T-helper 17 cell (primary cell): ENCODE measurements around the gene LIX1L. TPM values are rescaled to one million over a fixed set of nuclear protein-coding genes. Genes with fewer than 3 reads are reported as not detected.

ENCODE experiments used
- ATAC-seq: fragments of 150-1000 bp; cut with Tn5 transposase; 2 replicates; pipeline ENCODE4 v1.10.0; 2021; ENCODE audit warnings: mild to moderate bottlenecking, moderate library complexity
- DNase-seq, 3 donors: peaks; one replicate each; pipeline versions ENCODE4 v3.0.0 to v3.0.0-alpha.2; 2020 to 2021
- H3K9me3 ChIP-seq: one replicate; pipeline ENCODE4 v1.7.0; 2013; ENCODE audit warnings: low read length, mild to moderate bottlenecking; ENCODE audit not compliant: control insufficient read depth, poor library complexity, severe bottlenecking
- H3K27ac Mint-ChIP-seq: one replicate; pipeline ENCODE4 v1.8.0; 2022; ENCODE audit warnings: mild to moderate bottlenecking, moderate library complexity, mixed read lengths
- H3K27me3 Mint-ChIP-seq: one replicate; pipeline ENCODE4 v1.8.0; 2022; ENCODE audit warnings: mixed read lengths
- H3K36me3 Mint-ChIP-seq: one replicate; pipeline ENCODE4 v1.8.0; 2022; ENCODE audit warnings: low read depth, mixed read lengths
- H3K4me1 Mint-ChIP-seq: one replicate; pipeline ENCODE4 v1.8.0; 2022; ENCODE audit warnings: mild to moderate bottlenecking, mixed read lengths
- H3K4me3 Mint-ChIP-seq: one replicate; pipeline ENCODE4 v1.8.0; 2022; ENCODE audit warnings: mild to moderate bottlenecking, moderate library complexity, mixed read lengths
- total RNA-seq, 4 donors: library from RNA in 2 of 4; stranded (reverse) in 2 of 4; gene quantifications; one replicate each; pipeline ENCODE4 v1.2.3 and lab custom pipeline; 2022 to 2026

The LIX1L gene
- total RNA-seq (10 to 100 TPM; 36.6 to 44.1 TPM), total RNA-seq (lab: John Stamatoyannopoulos, UW) (59.8 to 65.0 reads per million in 2 donors)

GRCh38 chr1:145957443-145958319, at the start of gene LIX1L:
Gene LIX1L, minus strand, starts transcription at chr1:145958017. Its CDS starts 90 bp downstream, at chr1:145957927.
- H3K9me3 ChIP-seq, result no peaks in the 10 kb centered on the region
- ATAC-seq (peak; percentile 91), DNase-seq (peak; percentile 88 to 92 (median 88))
- Mint-ChIP-seq H3K27ac (peak within 1 kb of the TSS; percentile 98), H3K4me1 (peaks cover 70% of the 10 kb centered on the region), H3K4me3 (peak within 1 kb of the TSS; percentile 99), H3K36me3 (peaks cover 6% of the 10 kb centered on the region), H3K27me3 (no peaks in the 10 kb centered on the region)

GRCh38 chr1:146001709-146002108, 43.9 kb upstream of the LIX1L start:
- H3K9me3 ChIP-seq, result no peaks in the 10 kb centered on the region
- peaks cover 64% of the 10 kb centered on the region for H3K4me1 Mint-ChIP-seq
- no peaks in the 10 kb centered on the region for H3K27me3 Mint-ChIP-seq
- DNase-seq (no peak), ATAC-seq (no peak)
- peak overlapping the region; percentile 41 for H3K4me3 Mint-ChIP-seq
- peaks cover 5% of the 10 kb centered on the region for H3K36me3 Mint-ChIP-seq
- H3K27ac Mint-ChIP-seq, result peak overlapping the region; percentile 97

GRCh38 chr1:145999321-146000024, 41.7 kb upstream of the LIX1L start:
- DNase-seq (no peak), ATAC-seq (peak; percentile 62)
- H3K36me3 Mint-ChIP-seq, result peaks cover 15% of the 10 kb centered on the region
- no peaks in the 10 kb centered on the region for H3K27me3 Mint-ChIP-seq
- peak overlapping the region; percentile 97 for H3K27ac Mint-ChIP-seq
- H3K4me1 Mint-ChIP-seq, result peaks cover 55% of the 10 kb centered on the region
- H3K9me3 ChIP-seq, result no peaks in the 10 kb centered on the region
- H3K4me3 Mint-ChIP-seq, result peak overlapping the region; percentile 99

GRCh38 chr1:145997718-145998023, 39.9 kb upstream of the LIX1L start:
- no peak for ATAC-seq
- no peak for DNase-seq
- Mint-ChIP-seq H3K4me3 (peak overlapping the region; percentile 99), H3K4me1 (peaks cover 63% of the 10 kb centered on the region), H3K27ac (peak overlapping the region; percentile 97), H3K36me3 (peaks cover 24% of the 10 kb centered on the region), H3K27me3 (no peaks in the 10 kb centered on the region)
- no peaks in the 10 kb centered on the region for H3K9me3 ChIP-seq

- Mint-ChIP-seq H3K27me3 (no peaks in the 10 kb centered on the region), H3K4me1 (peaks cover 66% of the 10 kb centered on the region), H3K4me3 (peak overlapping the region; percentile 99), H3K27ac (peak overlapping the region; percentile 97), H3K36me3 (peaks cover 25% of the 10 kb centered on the region)
- DNase-seq (peak in 2 of 3 donors; percentile 21 to 46), ATAC-seq (peak; percentile 65)
- no peaks in the 10 kb centered on the region for H3K9me3 ChIP-seq
These were observed 39.4 kb upstream of the LIX1L start for GRCh38 chr1:145997016-145997717.

GRCh38 chr1:145996433-145997015, 38.7 kb upstream of the LIX1L start, which contains the start of gene TXNIP:
Gene TXNIP, minus strand, starts transcription at chr1:145996579. Its CDS starts 313 bp downstream, at chr1:145996266.
- H3K9me3 ChIP-seq, result no peaks in the 10 kb centered on the region
- H3K27me3 Mint-ChIP-seq, result no peaks in the 10 kb centered on the region
- peak within 1 kb of the TSS; percentile 97 for H3K27ac Mint-ChIP-seq
- H3K4me1 Mint-ChIP-seq, result peaks cover 65% of the 10 kb centered on the region
- peak; percentile 85 for ATAC-seq
- DNase-seq, result peak; percentile 70 to 83 (median 79)
- H3K36me3 Mint-ChIP-seq, result peaks cover 25% of the 10 kb centered on the region
- H3K4me3 Mint-ChIP-seq, result peak within 1 kb of the TSS; percentile 99

GRCh38 chr1:145995964-145996432, 38.2 kb upstream of the LIX1L start:
- Mint-ChIP-seq H3K4me1 (peaks cover 65% of the 10 kb centered on the region), H3K36me3 (peaks cover 25% of the 10 kb centered on the region)

GRCh38 chr1:145995148-145995881, 37.5 kb upstream of the LIX1L start:
- no peaks in the 10 kb centered on the region for H3K9me3 ChIP-seq
- DNase-seq (no peak), ATAC-seq (no peak)
- Mint-ChIP-seq H3K27ac (peak overlapping the region; percentile 97), H3K27me3 (no peaks in the 10 kb centered on the region), H3K4me1 (peaks cover 67% of the 10 kb centered on the region), H3K36me3 (peaks cover 25% of the 10 kb centered on the region), H3K4me3 (peak overlapping the region; percentile 99)

More at GRCh38 chr1:145995964-145996432, 38.2 kb upstream of the LIX1L start:
- no peak for ATAC-seq
- H3K27me3 Mint-ChIP-seq, result no peaks in the 10 kb centered on the region
- DNase-seq, result no peak
- peak overlapping the region; percentile 99 for H3K4me3 Mint-ChIP-seq
- H3K27ac Mint-ChIP-seq, result peak overlapping the region; percentile 97
- H3K9me3 ChIP-seq, result no peaks in the 10 kb centered on the region

GRCh38 chr1:145994391-145995120, 36.7 kb upstream of the LIX1L start:
- ATAC-seq (no peak), DNase-seq (no peak)
- no peaks in the 10 kb centered on the region for H3K9me3 ChIP-seq
- peaks cover 63% of the 10 kb centered on the region for H3K4me1 Mint-ChIP-seq
- H3K36me3 Mint-ChIP-seq, result peaks cover 25% of the 10 kb centered on the region
- peak overlapping the region; percentile 99 for H3K4me3 Mint-ChIP-seq
- H3K27me3 Mint-ChIP-seq, result no peaks in the 10 kb centered on the region
- H3K27ac Mint-ChIP-seq, result peak overlapping the region; percentile 97

GRCh38 chr1:145993618-145994390, 36.0 kb upstream of the LIX1L start:
- DNase-seq (no peak), ATAC-seq (no peak)

GRCh38 chr1:145992958-145993617, 35.3 kb upstream of the LIX1L start:
- Mint-ChIP-seq H3K4me3 (peak overlapping the region; percentile 99), H3K27ac (peak overlapping the region; percentile 97), H3K36me3 (peaks cover 25% of the 10 kb centered on the region)

More at GRCh38 chr1:145993618-145994390, 36.0 kb upstream of the LIX1L start:
- peak overlapping the region; percentile 97 for H3K27ac Mint-ChIP-seq
- peaks cover 62% of the 10 kb centered on the region for H3K4me1 Mint-ChIP-seq
- H3K9me3 ChIP-seq, result no peaks in the 10 kb centered on the region
- H3K27me3 Mint-ChIP-seq, result no peaks in the 10 kb centered on the region
- peak overlapping the region; percentile 99 for H3K4me3 Mint-ChIP-seq
- peaks cover 25% of the 10 kb centered on the region for H3K36me3 Mint-ChIP-seq

More at GRCh38 chr1:145992958-145993617, 35.3 kb upstream of the LIX1L start:
- ATAC-seq, result no peak
- H3K4me1 Mint-ChIP-seq, result peaks cover 62% of the 10 kb centered on the region
- no peak for DNase-seq
- no peaks in the 10 kb centered on the region for H3K9me3 ChIP-seq
- H3K27me3 Mint-ChIP-seq, result no peaks in the 10 kb centered on the region
